ENCODE data around the gene LMNA. TPM values are rescaled to one million over a fixed set of nuclear protein-coding genes. Genes with fewer than 3 reads are reported as not detected.
A peak's percentile ranks its signal among the peaks of the same experiment; 100 is the strongest.

LMNA gene
- total RNA-seq, 1 donor, result 694 TPM

- peak overlapping the region; percentile 100 for H3K4me3 ChIP-seq (ENCODE audit: low read depth, low read length)
- TF ChIP-seq, protein P1, sequence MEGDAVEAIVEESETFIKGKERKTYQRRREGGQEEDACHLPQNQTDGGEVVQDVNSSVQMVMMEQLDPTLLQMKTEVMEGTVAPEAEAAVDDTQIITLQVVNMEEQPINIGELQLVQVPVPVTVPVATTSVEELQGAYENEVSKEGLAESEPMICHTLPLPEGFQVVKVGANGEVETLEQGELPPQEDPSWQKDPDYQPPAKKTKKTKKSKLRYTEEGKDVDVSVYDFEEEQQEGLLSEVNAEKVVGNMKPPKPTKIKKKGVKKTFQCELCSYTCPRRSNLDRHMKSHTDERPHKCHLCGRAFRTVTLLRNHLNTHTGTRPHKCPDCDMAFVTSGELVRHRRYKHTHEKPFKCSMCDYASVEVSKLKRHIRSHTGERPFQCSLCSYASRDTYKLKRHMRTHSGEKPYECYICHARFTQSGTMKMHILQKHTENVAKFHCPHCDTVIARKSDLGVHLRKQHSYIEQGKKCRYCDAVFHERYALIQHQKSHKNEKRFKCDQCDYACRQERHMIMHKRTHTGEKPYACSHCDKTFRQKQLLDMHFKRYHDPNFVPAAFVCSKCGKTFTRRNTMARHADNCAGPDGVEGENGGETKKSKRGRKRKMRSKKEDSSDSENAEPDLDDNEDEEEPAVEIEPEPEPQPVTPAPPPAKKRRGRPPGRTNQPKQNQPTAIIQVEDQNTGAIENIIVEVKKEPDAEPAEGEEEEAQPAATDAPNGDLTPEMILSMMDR (IDR thresholded peaks at IDR 0.05; ENCODE audit: insufficient read depth, low read depth, low read length), result no peak
- peak; percentile 28 for DNase-seq (ENCODE audit: low read depth)
Measured at GRCh38 chr1:156117414-156118176, 3.1 kb downstream of the LMNA start.

GRCh38 chr1:156118177-156118868, 3.8 kb downstream of the LMNA start:
- peak; percentile 42 for DNase-seq (ENCODE audit: low read depth)
- TF ChIP-seq, protein P1 (IDR thresholded peaks at IDR 0.05; ENCODE audit: insufficient read depth, low read depth, low read length), result no peak
- peak overlapping the region; percentile 100 for H3K4me3 ChIP-seq (ENCODE audit: low read depth, low read length)

DNA sequence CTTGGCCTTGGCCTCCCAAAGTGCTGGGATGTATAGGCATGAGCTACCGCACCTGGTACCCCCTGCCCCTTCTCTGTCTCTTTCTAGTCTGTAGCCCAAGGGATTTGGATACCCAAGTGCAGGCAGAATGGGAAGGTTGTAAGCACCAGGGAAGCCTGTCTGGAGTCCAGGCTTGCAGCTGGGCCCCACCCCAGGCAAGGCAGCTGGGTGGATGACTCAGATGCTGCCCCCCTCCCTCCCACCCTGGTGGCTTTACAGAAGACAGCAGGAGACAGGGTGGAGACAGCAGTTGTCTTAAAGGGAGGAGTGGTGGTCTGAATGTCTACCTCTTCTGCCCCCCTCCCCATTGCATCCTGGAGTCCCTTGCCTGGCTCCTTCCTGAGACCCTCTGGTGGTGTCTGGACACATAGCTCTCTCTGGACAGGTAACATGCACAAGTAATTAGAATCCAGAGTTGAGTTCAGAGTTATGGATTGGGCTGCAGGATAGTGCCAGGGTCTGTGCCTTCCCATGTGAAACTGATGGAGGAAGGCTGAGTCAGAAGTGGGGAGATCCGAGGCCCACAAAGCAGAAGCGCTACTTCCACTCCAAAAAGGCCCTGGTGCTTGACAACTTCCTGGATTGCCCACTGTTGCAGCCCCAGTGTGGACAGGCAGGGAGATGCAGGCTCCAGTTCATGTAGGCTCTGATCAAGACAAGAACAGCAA, 5.1 kb downstream of the LMNA start:
- peak overlapping the region; percentile 25 for H3K4me3 ChIP-seq (ENCODE audit: low read depth, low read length)
- TF ChIP-seq, protein P1 (IDR thresholded peaks at IDR 0.05; ENCODE audit: insufficient read depth, low read depth, low read length), result peak; percentile 15
- DNase-seq (ENCODE audit: low read depth), result peak; percentile 82

DNA sequence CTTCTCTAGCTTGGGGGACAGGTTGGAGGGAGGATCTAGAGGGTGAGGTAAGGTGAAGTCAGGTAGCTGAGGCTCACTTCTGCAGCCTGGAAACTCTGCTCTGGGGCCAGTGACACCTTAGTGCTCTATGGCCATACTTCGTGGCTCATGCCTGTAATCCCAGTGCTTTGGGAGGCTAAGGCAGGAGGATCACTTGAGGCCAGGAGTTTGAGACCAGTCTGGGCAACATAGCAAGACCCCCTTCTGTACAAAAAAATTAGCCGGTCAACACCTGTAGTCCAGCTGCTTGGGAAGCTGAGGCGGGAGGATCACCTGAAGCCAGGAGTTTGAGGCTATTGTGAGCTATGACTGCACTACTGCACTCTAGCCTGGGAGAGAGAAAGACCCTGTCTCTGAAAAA, 5.8 kb downstream of the LMNA start:
- TF ChIP-seq, protein P1 (IDR thresholded peaks at IDR 0.05; ENCODE audit: insufficient read depth, low read depth, low read length), result no peak
- H3K4me3 ChIP-seq (ENCODE audit: low read depth, low read length), result no peak overlapping the region
- DNase-seq (ENCODE audit: low read depth), result no peak

GRCh38 chr1:156121005-156121404, 6.5 kb downstream of the LMNA start:
- H3K4me3 ChIP-seq (ENCODE audit: low read depth, low read length), result peak overlapping the region; percentile 16
- DNase-seq (ENCODE audit: low read depth), result peak; percentile 30

- DNase-seq (ENCODE audit: low read depth), result no peak
- H3K4me3 ChIP-seq (ENCODE audit: low read depth, low read length), result peak overlapping the region; percentile 16
- TF ChIP-seq, protein P1 (IDR thresholded peaks at IDR 0.05; ENCODE audit: insufficient read depth, low read depth, low read length), result no peak
Measured at GRCh38 chr1:156121457-156121856, 6.9 kb downstream of the LMNA start.

- TF ChIP-seq, protein P1 (IDR thresholded peaks at IDR 0.05; ENCODE audit: insufficient read depth, low read depth, low read length), result no peak
- DNase-seq (ENCODE audit: low read depth), result no peak
- peak overlapping the region; percentile 22 for H3K4me3 ChIP-seq (ENCODE audit: low read depth, low read length)
Measured at GRCh38 chr1:156122086-156122485, 7.6 kb downstream of the LMNA start.
